ACC112 (cell line): ENCODE measurements around the gene COL15A1.

ENCODE experiments used
- H2AFZ ChIP-seq: fragments of 200-600 bp; sonication (generic); one replicate; pipeline ENCODE4 v1.6.0; 2017; ENCODE audit warnings: antibody characterized with exemption, low read length; ENCODE audit not compliant: unreplicated experiment
- H3K27ac ChIP-seq: fragments of 200-600 bp; sonication (generic); 2 replicates; pipeline ENCODE4 v1.5.1; 2014; ENCODE audit warnings: low read depth, mild to moderate bottlenecking, antibody characterized with exemption, low read length, moderate library complexity
- H3K27me3 ChIP-seq: fragments of 200-600 bp; sonication (generic); 2 replicates; pipeline ENCODE4 v1.6.1; 2014; ENCODE audit warnings: mild to moderate bottlenecking, antibody characterized with exemption, low read length, moderate library complexity, mixed read lengths; ENCODE audit not compliant: insufficient read depth
- H3K36me3 ChIP-seq: fragments of 200-600 bp; sonication (generic); 2 replicates; pipeline ENCODE4 v1.6.1; 2016; ENCODE audit warnings: mild to moderate bottlenecking, antibody characterized with exemption, low read length, moderate library complexity, mixed read lengths; ENCODE audit not compliant: insufficient read depth
- H3K4me1 ChIP-seq: fragments of 200-600 bp; sonication (generic); one replicate; pipeline ENCODE4 v1.6.1; 2016; ENCODE audit warnings: low read length, mixed read lengths; ENCODE audit not compliant: insufficient read depth, unreplicated experiment, control insufficient read depth
- H3K4me3 ChIP-seq: fragments of 200-600 bp; sonication (generic); 2 replicates; pipeline ENCODE4 v1.5.1; 2014; ENCODE audit warnings: mild to moderate bottlenecking, low read depth, low read length
- H3K79me2 ChIP-seq: fragments of 200-600 bp; sonication (generic); one replicate; pipeline ENCODE4 v1.6.0; 2016; ENCODE audit warnings: low read length; ENCODE audit not compliant: control insufficient read depth, unreplicated experiment, insufficient read depth

COL15A1 gene

DNA sequence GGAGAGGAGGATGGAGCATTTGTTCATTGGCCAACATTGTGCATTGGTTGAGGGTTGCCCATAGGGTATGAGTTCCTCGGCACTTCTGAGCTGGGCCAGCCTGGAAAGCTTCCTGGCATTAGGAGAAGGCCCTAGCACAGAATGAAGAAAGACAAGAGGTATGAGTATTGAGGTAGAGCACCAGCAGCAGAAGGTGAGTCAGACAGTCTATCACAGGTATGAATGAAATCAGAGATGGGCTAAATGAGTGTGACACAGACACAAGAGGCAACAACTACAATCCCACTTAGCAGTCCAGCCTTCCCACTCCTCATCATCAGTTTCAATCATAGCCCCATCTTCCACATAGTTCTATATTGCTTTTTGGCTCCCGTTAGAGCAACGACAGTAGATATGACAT, 135.8 kb downstream of the COL15A1 start:
- Histone ChIP-seq H3K4me1 (peaks cover 17% of the 10 kb centered on the region), H3K79me2 (no peaks in the 10 kb centered on the region), H3K36me3 (no peaks in the 10 kb centered on the region), H3K4me3 (no peak overlapping the region), H2AFZ (no peak overlapping the region), H3K27ac (no peak overlapping the region), H3K27me3 (peaks cover 19% of the 10 kb centered on the region)

DNA sequence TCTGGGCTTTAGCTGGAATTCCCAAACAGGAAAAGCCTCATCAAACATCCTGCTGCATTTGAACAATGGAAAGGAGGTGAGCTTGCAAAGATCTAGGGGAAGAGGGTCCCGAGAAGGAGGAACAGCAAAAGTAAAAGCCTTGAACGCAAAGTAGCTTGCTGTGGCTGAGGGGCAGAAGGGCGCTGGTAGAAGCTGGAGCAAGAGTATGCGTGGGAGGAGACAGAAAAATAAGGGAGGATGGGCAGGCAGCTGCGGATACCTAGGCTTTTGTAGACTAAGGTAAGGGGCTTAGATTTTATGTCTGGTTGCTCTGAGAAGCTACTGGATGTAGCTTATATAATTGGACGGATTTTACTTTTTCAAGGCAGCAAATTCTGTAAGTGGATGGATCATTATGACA, 139.3 kb downstream of the COL15A1 start:
- Histone ChIP-seq H2AFZ (no peak overlapping the region), H3K27me3 (peaks cover 19% of the 10 kb centered on the region), H3K27ac (no peak overlapping the region), H3K4me1 (peaks cover 13% of the 10 kb centered on the region), H3K79me2 (no peaks in the 10 kb centered on the region), H3K4me3 (no peak overlapping the region), H3K36me3 (no peaks in the 10 kb centered on the region)

DNA sequence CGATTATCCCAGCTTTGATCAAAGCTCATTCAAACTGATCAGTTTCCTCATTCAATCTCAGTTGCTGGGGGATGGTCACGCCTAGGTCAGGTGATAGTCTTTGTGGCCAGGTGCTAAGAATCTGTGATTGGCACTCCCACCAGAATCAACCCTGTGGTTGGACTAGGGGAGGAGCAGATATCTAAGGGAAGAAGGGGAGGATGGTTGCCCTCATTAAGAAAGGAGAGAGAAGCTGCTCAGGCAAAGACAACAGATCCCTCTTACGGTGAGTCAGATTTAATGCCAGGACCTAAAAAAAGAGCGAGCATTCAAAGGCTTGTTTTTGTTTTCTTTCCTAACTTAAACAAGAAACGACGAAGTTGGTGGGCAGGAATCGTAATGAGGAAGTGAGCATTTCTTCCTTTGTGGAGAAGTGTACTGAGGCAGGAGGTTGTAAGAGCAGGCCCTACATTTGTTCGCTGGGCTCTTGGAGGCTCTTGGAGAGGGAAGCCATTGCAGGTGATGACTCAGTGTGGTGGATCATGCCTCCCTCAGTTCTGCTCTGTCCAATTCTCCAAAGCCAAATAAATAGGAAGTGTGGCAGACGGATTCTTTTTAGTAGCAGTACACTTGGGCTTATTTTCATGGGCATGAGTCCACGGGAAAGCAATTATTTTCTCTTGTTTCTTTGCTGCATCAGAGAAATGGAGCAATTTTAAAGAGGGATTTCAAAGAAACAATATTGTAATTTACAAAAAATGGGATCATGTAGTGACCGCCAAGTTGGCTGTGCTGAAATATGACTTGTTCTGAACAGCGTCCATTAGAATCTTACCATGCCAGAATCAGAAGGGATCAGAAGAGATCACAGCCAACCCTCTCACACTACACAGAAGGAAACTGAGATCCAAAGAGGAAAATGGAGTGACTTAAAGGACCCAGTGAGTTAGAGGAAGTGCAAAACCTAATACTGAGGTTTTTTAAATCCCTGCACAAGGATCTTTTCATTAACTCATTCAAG, 142.5 kb downstream of the COL15A1 start:
- peak overlapping the region; percentile 85 for H2AFZ ChIP-seq

DNA sequence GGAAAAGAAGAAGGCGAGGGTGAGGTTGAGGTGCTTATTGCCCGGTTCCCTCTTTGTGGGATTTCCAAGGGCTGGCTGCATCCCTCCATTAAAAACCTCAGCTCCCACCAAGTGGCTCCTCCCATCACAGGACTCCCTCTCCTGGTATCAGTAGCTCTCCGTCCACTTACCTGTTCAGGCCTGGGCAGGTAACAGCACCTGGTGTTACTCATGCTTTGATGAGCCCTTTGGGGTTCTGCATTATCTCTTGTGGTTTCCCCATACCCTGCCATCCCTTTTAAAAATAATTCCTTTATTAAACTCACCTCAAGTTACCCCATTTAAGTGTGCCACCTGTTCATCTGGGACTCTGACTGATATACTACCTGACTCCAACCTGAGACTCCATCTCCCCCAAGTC, 143.8 kb downstream of the COL15A1 start:
- Histone ChIP-seq H3K4me1 (peaks cover 13% of the 10 kb centered on the region), H3K79me2 (no peaks in the 10 kb centered on the region), H3K4me3 (no peak overlapping the region), H3K36me3 (no peaks in the 10 kb centered on the region), H3K27me3 (peaks cover 10% of the 10 kb centered on the region), H2AFZ (no peak overlapping the region), H3K27ac (no peak overlapping the region)

More for the DNA sequence above, 142.5 kb downstream of the COL15A1 start:
- Histone ChIP-seq H3K4me3 (peak overlapping the region; percentile 14; the same call in 1 of the 2 replicates), H3K36me3 (no peaks in the 10 kb centered on the region), H3K4me1 (peaks cover 13% of the 10 kb centered on the region), H3K79me2 (no peaks in the 10 kb centered on the region), H3K27ac (peak overlapping the region; percentile 36; the same call in 1 of the 2 replicates), H3K27me3 (peaks cover 19% of the 10 kb centered on the region)

DNA sequence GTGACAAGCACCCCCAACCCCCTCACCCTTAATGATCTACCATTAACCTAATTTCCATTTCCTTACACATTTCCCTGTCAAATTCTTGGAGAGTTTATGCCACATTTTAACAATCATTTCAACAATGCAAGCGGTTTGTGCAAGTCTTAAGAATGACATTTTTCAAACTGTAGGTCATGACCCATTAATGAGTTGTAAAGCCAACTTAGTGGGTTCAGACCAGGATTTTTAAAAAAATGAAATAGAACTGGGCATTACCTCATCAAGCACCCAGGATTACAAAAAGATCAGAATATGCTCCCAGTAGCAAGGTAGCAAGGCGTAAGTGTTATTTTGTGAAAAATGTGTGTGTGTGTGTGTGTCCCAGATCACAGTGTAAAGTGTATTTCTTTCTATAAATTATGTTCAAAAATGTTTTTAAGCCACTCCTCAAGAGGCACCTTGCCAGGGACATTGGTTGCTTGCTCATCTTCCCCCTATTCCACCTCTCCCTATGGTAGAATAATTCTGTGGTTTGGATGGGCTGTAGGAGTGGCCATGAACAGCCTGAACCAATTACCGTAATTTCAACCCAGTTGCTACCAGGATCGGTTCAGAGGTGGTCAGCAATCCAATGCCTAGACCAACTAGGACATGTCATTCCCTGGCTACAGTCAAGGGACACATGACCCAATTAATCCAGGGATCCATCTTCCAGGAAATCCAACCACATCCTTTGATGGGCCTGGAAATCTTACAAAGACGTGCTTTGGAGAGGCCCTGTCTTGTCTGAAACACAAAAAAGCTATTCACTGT, 146.8 kb downstream of the COL15A1 start:
- Histone ChIP-seq H3K4me3 (no peak overlapping the region), H3K27me3 (0 out of 2 replicates have a peak, but pooled peaks cover 3% of the 10 kb centered on the region), H3K4me1 (peaks cover 13% of the 10 kb centered on the region)

DNA sequence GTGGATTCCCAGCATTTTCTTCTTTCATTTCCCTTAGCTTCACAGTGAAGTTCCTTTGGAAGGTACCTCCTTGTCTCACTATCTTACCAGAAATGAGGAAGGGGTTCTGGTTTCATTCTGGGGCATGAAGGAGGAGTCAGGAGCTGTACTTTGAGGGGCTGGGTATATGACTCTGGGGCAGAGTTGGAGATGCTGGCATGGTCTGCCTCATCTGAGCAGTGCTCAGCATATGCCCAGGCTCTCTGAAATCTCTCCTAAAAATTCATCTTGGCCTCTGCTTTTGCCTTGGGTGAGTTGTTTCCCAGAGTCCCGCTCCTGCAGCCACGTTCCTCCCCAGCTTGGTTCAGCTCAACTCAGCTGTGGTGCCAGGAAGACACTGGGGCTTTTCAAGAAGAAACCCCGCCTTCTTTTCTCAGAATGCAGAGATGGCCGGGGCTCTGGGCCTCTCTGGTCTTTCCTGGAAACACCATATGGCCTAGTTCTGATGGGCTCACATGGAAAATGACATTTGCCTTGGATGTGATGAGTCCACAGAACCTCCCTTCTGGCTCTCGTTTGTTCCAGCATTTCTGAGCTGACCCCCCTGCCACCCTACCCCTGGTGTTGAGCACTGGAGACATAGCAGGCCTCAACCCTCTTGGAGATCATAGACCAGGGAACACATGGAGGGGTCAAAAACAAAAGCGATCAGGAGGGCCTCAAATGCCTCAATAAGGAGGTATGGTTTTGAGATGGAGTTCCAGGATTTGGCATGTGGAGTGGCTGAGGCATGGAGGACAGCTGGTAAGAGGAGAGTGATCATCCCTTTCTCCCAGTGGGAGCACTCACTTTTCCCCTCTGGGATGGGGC, 149.2 kb downstream of the COL15A1 start:
- no peak overlapping the region for H3K4me3 ChIP-seq
- H3K79me2 ChIP-seq: no peaks in the 10 kb centered on the region
- no peak overlapping the region for H3K27ac ChIP-seq
- no peaks in the 10 kb centered on the region for H3K36me3 ChIP-seq
- no peaks in the 10 kb centered on the region for H3K4me1 ChIP-seq
- no peak overlapping the region for H2AFZ ChIP-seq
- 0 out of 2 replicates have a peak, but pooled peaks cover 5% of the 10 kb centered on the region for H3K27me3 ChIP-seq

More for the DNA sequence above, 146.8 kb downstream of the COL15A1 start:
- Histone ChIP-seq H3K27ac (no peak overlapping the region), H3K36me3 (no peaks in the 10 kb centered on the region), H2AFZ (no peak overlapping the region), H3K79me2 (no peaks in the 10 kb centered on the region)

DNA sequence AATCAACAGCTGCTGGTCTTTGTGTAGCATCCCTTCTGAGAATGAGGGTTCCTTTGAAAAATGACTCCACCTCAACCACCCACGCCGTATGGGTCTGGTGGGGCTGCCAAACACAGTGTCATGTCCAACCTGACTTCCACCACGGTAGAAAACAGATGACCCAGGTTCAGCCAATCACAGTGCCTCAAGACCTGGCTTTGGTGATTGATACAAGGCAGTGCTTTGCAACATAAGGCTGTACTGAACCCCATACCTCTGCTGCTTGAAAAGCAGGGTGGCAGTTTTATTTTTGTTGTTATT, 149.7 kb downstream of the COL15A1 start:
- Histone ChIP-seq H3K4me1 (no peaks in the 10 kb centered on the region), H3K27ac (no peak overlapping the region), H3K36me3 (no peaks in the 10 kb centered on the region), H3K4me3 (no peak overlapping the region), H3K79me2 (no peaks in the 10 kb centered on the region), H3K27me3 (0 out of 2 replicates have a peak, but pooled peaks cover 5% of the 10 kb centered on the region), H2AFZ (no peak overlapping the region)

DNA sequence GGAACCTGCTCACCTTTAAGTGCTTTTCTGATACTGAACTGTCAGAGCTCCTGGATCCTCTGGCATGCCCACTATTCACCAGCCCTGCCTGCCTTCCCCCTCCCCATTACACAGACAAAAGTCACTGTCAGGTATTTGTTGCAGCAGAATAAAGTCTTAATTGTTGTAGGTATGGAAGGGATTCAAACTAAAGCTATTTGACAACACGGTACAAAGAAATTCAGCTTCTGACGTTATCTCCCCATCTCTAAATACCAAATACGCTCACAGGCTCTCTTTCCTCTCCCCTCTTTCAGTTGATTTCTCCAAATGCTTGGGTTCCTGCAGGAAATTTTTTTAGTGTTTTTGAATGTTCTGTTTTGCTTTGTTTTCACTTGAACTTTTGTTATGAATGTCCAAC, 151.9 kb downstream of the COL15A1 start:
- H3K4me3 ChIP-seq: no peak overlapping the region
- no peaks in the 10 kb centered on the region for H3K36me3 ChIP-seq
- no peaks in the 10 kb centered on the region for H3K4me1 ChIP-seq

DNA sequence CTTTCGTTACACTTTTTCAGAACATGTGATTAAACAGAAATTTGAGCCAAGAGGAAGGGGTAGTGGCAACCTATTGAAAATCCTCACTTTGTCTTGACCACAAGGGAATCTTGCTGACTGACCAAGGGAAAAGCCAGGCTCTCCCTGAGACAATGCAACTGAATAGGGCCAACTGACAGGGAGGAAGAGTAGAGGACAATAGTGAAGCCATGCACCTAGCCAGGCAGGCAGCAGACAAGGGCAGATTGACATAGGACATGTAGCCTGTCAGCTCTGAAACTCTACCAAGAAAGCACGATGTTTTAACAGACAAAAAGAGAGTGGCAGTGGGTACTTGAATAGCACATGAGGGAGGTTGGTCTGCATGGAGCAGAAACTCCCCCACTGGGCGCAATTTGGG, 152.7 kb downstream of the COL15A1 start:
- Histone ChIP-seq H3K79me2 (no peaks in the 10 kb centered on the region), H2AFZ (no peak overlapping the region), H3K4me3 (no peak overlapping the region), H3K36me3 (no peaks in the 10 kb centered on the region), H3K4me1 (no peaks in the 10 kb centered on the region), H3K27me3 (0 out of 2 replicates have a peak, but pooled peaks cover 5% of the 10 kb centered on the region), H3K27ac (no peak overlapping the region)

More for the DNA sequence above, 151.9 kb downstream of the COL15A1 start:
- Histone ChIP-seq H2AFZ (no peak overlapping the region), H3K79me2 (no peaks in the 10 kb centered on the region), H3K27ac (no peak overlapping the region), H3K27me3 (0 out of 2 replicates have a peak, but pooled peaks cover 5% of the 10 kb centered on the region)
